Measurements from ENCODE around the gene DTNB.

DTNB gene

DNA sequence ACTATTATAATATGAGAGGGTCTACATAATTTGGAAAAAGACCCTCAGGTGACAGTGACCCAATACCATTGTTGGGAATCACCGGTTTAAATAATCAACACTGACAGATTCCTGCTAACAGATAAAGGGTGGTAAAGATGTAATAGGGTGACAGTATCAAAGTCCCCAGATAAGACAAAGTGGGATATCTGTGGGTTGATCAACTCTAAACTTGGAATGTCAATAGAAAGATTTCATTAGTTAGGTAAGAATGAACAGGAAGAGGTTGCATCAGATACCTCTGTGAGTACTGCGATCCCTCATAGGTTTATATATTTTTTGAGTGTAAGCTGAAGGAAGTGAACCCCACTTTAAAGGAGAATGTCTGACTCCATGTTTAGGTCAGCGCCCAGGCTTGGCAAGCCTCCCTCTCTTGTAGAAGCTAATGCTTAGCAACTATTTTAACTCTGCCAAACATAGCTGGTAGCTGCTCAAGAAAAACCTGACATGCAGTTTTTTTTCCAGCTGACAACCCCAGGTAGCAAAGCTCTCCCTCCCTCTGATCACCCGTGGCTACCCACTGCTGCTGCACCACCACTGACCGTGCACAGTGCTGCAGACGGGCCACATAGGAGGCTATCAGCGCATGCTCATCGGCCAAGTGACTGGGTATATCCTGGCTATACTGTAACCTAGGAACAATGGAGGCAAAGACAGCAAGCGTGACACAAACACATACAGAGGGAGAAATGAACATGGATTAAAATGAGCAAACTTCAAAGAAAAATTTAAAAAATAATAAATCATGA lies 218.4 kb downstream of the DTNB start:
- no peak for DNase-seq (ENCODE audit: low read depth)

DNA sequence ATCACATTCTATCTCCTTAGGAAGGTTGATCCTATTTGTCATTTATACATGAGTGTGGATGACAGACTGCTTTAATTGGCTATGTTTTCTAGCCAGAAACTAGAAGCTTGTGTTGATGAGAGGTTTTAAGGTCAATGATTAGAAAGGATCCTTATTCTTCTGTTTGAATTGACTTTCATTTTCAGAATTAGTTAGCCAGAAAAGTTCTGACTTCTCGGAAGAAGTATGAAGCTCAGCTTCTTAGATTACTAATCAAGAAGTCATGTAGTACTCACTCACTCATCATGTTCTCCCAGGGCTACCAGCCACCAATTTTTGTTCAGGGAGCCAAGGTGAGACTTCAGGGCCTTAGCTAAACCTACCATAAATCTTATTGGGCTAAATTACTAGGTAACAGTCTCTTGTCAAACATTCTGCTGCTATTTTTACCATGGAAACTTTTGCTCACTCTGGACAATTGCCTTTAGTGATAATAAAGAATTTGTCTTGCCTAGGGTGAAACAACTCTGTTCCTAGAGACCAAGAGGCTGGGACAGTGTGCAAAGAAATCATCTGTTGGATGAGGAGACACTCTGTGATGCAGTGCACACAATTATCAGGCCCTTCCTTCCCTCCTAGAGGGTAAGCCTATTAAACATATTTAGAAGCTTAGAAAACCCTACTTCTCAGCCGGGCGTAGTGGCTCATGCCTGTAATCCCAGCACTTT lies 220.0 kb downstream of the DTNB start:
- DNase-seq (ENCODE audit: low read depth): no peak

DNA sequence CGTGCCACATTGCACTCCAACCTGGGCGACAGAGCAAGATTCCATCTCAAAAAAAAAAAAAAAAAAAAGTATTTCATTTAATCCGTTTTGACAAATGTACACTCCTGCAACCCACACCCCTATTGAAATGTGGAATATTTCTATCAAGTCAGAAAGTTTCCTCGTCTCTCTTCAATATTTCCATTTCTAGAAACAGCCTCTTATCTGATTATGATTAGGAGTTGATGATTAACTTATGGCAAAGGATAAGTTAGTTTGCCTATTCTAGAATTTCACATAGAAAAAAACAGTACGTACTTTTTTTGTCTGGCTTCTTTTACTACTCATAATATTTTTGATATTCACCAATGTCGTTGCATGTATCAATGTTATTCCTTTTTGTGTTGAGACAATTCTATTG lies 224.6 kb downstream of the DTNB start:
- no peak for DNase-seq (ENCODE audit: low read depth)

DNA sequence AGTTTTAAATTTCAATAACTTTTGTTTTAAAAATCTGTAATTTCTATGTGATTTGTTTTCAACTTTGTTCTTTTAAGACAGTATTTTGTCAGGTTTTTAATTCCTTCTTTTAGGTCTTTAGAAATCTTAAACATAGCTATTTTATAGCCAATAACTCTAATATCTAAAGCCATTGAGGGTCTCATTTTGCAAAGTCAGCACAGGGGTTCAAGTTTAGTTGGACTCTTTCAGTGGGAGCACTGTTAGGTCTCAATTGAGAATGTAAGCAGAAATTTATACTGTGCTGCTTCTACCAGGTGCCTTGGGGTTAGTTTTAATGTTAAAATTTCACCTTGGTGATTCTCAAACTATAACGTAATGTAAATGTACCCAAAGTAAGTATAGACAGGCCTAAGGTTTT lies 226.4 kb downstream of the DTNB start:
- no peak for DNase-seq (ENCODE audit: low read depth)

DNA sequence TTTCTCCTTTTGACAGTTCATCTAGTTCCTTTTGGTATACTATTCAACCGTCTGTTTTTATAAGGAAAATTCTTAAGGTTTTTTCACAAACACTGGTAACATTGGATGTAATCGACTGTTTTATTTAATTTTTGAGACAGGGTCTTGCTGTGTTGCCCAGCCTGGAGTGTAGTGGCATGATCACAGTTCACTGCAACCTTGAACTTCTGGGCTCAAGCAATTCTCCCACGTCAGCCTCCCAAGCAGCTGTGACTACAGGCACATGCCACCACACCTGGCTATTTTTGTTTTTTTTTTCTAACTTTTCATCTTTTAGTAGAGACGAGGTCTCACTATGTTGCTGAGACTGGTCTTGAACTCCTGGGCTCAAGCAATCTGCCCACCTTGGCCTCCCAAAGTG lies 227.3 kb downstream of the DTNB start:
- no peak for DNase-seq (ENCODE audit: low read depth)

DNA sequence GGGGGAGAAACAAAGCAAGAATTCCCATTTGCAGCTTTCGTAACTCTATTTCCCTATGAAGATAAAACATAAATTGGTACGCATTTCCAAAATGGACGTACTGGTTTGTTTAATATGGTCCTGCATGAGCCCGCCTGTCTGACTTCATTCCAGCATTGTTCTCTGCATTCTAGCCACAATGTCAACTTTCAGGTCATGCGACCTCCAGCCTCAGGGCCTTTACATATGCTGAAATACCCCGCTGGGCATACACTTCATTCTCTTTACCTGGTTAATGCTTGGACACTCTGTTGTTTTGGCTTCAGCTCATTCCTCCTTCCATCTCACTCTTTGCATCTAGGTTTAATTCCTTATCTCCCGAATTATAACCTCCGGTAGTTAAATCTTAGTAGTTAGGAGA lies 227.9 kb downstream of the DTNB start:
- DNase-seq (ENCODE audit: low read depth): no peak

DNA sequence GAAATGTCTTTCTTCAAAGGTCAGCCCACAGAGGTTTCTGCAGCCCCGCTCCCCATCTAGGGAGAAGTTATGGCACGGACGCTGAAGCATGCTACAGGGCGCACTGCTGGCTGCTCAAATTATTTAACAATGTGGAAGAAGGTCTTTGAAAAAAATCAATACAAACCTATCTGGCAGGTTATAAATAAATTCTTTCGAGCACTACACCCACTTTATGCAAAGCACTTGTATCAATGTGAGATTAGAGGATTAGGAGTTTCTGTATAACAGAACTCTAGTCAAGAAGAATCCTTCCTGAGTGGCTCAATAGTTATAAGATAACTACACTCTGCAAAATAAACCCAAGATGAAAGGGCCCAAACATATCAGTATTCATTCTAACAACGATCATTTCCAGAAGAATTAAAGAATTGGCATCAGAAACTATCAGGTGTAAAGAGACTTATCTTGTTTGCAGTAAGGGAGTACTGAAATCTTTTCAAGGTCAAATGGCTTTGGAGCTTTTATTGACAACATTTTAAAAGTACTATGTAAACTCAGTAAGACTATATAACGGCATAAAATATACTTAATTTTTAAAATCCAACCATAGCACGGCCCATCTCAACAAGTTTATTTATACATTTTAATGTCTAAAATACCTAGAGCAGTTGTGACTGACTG lies 228.6 kb downstream of the DTNB start:
- DNase-seq (ENCODE audit: low read depth): no peak

DNA sequence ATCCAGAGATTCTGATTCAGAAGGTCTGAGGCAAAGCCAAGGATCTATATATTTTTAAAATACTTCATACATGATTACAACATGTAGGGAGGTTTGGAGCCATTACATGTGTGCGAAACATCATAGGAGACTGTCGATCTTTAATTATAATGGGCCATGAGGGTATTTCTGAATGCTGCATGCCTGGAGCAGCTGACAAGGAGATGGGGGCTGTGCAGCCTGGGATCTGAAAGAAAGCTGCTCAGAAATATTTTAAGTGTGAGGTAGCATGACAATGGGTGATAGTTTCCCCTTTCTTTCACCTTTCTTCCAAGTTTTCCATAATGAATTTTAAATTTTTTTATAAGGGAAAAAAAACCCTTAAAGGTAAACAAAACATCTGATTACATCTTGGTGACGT lies 229.6 kb downstream of the DTNB start:
- no peak for DNase-seq (ENCODE audit: low read depth)

DNA sequence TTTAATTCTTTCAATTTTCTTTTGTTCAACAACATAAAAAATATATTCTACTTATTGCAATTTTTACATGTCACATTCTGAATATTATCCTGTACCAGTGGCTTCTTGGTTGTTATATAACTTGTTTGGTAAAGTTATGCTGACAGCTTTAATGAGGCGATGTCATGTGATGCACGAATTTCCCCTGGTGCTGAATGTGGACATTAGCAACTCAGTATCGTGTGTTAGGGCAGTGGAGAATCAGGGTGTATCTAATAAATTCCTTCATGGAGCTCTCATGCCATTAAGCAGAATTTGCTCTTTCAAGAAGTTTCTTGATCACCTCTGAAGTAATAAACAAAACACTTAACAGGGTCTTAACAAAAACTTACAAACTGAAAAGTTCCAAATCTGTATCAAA lies 232.0 kb downstream of the DTNB start:
- DNase-seq (ENCODE audit: low read depth): no peak

DNA sequence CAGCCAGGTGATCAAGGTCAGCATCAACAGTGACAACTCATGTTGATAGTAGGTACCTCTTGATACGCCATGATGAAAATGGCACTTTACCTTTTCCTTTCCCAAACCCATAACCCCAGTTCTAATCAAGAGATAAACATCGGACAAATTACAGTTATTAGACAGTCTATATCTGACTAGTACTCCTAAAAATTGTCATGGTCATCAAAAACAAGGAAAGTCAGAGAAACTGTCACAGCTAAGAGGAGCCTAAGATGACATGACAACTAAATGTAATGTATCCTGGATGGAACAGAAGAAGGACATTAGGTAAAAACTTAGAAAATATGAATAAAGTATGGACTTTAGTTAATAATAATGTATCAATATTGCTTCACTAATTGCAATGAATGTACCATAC lies 234.6 kb downstream of the DTNB start:
- no peak for DNase-seq (ENCODE audit: low read depth)

DNA sequence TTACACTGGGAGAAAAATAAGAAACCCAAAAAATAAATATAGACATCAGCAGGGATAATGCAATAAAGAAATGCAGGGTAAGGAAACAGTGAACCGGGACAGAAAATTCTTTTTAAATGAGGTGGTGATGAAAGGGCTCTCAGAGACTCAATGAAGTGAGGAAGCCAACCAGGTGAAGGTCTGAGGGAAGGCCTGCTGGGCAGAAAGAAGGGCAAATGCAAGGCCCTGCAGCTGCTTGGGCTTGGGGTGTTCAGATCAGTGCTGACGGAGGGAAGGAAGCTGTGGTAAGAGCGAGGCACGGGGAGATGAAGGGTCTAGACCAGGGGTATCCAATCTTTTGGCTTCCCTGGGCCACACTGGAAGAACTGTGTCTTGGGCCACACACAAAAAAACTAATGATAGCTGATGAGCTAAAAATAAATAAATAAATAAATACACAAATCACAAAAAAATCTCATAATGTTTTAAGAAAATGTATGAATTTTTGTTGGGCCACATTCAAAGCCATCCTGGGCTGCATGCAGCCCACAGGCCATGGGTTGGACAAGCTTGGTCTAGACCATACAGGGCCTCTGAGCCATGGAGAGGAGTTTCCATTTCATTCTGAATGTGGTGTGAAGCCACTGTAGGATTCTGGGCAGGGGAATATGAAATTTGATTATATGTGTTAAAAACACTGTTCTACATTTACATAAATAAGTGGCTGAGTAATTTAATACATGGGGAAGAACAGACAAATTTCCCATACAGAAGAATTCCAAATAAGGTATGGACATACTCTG lies 235.3 kb downstream of the DTNB start:
- DNase-seq (ENCODE audit: low read depth): no peak

DNA sequence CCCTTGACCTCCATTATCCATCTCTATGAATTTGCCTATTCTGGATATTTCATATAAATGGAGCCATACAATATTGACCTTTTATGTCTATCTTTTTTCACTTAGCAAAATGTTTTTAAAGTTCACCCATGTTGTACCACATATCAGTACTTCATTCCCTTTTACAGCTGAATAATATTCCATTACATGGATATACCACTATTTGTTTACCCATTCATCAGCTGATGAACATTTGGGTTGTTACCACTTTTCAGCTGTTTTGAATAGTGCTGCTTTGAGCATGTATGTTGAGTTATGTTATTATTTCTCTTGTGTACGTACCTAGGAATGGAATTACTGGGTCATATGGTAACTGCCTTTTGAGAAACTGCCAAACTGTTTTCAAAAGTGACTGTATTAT lies 238.0 kb downstream of the DTNB start:
- DNase-seq (ENCODE audit: low read depth): no peak

DNA sequence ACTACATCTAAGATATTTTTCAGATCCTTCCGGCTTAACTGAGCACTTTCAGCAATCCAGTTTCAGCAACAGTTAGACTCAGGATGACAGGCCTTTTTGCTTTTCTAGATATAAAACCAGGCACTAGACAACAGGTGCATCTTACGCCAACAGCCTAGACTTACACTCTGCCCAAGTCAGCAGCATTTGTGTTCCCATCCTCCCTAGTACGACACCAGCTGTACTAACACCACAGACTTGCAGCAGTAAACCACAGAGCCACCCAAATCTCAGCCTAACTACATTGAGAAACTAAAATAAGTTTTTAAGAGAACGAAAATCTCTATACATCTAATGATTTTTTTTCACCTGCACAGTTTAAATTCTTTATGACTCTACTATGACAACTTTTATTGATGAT lies 241.8 kb downstream of the DTNB start:
- DNase-seq (ENCODE audit: low read depth): no peak

DNA sequence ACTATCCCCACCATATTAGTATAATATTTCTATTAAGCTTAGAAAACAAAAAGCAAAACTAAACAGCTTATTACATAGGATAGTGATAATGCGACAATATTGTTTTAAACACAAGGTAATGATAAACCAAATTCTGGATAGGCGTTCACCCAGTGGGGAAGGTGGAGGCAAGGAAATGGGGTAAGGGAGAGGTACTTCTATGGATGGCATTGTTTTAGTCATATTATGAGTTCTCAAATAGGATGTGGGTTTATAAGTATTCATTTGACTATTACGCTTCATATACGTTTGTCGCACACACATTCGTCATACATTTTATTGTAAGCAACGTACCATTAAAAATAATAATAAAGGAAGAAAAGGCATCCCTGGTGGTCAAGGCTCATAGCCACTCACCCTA lies 242.8 kb downstream of the DTNB start:
- DNase-seq (ENCODE audit: low read depth): no peak

DNA sequence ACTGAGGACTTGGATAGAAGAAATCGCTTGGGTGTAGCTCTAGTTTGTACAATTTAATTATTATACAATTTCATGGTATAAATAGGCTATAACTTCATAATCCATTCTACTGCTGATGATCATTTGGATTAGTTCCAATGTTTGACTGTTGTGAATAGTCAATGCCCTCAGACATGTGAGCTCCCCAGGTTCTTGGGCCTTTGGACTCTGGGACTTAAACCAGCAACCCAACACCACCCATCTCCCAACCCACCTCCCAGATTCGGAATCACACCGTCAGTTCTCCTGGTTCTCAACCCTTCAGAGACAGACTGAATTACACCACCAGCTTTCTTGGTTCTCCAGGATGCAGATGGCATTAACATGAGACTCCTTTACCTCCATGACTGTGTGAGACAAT lies 247.1 kb downstream of the DTNB start:
- DNase-seq (ENCODE audit: low read depth): no peak

DNA sequence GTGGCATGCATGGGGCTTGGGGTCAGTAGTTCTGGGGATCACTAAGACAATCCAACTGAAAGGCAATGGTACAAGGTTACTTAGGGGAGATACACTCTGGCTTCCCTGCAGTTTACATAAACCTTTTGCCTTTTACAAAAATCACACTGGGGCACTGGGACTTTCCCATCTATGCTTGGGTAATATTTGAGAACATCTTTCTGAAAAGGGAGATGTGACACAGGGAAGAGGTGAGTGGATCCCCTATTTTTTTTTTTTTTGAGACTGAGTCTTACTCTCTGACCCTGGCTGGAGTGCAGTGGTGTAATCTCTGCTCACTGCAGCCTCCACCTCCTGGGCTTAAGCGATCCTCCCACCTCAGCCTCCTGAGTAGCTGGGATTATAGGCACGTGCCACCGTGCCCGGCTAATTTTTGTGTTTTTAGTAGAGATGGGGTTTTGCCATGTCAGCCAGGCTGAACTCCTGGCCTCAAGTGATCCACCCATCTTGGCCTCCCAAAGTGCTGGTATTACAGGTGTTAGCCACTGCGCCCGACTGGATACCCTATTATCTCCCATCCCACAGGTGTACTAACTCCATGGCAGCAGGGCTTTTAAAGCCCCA lies 248.8 kb downstream of the DTNB start:
- no peak for DNase-seq (ENCODE audit: low read depth)

DNA sequence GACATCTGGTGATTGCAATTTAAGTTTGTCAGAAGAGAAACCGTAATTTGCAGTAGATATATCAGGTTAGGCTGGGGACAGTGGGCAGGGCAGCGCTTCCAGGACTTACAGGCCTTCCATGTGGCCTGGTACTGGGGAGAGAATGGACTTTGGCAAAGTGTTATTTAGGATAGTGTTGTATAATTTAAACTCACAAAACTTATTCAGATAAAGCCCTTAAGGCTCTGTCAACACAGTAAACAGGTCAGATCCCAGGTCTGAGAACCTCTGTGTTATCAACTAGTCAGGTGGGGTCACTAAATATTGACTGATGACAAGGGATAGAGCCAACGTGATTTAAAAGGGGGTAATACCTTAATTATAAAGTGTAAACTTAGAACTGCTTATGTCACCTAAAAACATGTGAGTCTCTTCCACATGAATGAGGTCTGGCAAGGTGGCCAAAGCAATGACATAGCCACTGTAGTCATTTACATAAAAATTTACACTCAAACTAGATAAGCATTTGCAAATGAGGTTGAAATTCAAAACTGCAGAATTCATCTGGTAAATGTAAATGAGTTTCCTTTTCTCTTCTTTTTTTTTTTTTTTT lies 251.5 kb downstream of the DTNB start:
- DNase-seq (ENCODE audit: low read depth): no peak

DNA sequence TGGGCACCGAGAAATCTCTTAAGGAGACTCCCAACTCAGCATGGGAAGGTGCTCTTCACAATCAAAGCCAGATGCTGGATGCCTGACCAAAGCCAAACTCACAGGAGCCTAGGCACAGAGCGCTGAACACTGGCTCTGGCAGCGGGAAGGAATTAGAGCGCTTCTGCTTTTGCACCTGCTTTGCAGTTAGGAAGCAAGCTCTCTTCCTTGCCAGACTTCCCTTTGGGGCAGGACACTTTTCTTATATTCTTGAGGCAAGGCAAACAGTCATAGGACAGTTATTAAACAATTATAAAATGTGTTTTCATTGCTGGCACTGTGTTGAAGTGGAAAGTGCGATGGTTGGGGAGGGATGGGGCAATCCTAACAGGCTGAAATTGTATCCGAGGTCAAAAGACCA lies 252.1 kb downstream of the DTNB start:
- no peak for DNase-seq (ENCODE audit: low read depth)

DNA sequence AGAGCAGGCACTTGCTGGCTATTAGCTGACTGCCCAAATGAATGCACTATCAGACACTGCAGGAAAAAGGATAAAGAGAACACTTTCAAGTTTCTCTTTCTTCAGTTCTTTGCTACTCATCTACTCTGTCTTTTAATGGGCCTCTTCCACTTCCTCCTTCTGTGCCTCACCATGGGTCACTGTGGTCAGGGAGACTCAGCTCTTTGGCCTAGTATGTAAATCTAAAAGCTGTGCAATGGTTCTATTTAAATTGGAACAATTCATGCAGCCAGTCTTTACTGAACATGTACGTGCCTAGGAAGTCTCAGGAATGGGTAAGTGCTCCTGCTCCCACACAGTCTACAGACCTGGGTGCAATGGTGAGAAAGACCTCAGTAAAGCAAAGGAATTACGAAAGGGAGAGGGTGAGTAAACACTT lies 252.5 kb downstream of the DTNB start:
- DNase-seq (ENCODE audit: low read depth): no peak

DNA sequence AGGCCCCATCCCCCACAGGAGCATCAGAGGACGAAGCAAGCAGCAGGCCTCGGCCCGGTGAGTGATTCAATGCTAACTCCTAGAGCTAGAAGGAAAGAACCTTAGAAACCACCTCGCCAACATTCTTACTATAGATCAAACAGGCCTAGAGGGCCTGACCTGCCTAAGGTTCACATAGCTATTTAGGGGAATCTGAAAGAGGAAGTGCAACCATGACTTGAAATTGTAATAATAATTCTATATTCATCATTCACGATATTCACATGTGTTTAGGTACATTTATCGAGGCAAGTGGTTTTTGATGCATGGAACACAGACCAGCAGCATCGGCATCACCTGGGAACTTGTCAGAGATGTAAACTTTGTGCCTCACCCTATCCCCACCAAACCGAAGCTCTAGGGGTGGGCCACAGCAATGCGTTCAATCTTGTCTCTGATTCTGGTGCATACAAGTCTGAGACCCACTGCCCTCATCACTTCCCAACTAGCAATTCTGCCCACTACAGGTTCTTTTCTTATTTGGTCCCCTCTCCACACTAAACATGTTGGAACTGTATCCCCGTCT lies 253.6 kb downstream of the DTNB start:
- no peak for DNase-seq (ENCODE audit: low read depth)

DNA sequence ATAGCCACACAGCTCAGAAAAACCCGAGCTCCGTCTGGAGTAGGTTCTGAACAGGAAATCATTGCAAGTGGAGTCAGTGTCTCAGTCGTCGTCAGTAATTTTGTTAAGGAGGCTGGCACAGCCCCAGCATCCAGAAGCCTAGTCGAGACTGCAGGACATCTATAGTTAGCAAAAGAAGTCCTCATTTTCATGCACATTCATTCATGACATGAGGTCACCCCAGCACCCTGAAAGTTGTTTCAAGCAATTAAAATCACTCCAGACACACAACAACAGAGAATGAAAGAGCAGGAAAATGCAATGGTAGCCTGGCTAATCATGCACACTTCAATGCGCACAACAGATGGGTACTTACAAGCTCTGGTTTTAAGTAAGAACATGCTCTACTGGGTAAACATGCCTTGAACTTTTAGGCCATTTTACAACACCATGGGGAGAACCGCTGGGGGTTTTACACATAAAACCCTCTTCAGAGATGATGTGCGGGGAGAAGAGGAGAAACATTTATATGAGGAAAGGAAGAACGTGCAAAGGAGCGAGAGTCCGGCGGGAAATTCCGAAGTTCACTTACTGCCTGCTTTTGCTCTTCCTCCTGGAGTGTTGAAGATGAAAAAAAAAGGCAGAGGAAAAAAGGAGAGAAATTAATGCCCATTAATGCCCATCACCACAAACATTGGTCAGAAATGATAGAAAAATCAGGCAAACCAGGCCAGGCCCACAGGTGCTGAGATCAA lies 254.3 kb downstream of the DTNB start:
- no peak for DNase-seq (ENCODE audit: low read depth)

Measured in stimulated activated CD8-positive, alpha-beta memory T cell treated with anti-CD3 and anti-CD28 coated beads, Interleukin-12 subunit alpha, Interleukin-12 subunit beta, amount 100 ng/mL, for 4 hours (primary cell).